ENCODE measurements around the gene ARHGAP45.

Gene ARHGAP45

DNA sequence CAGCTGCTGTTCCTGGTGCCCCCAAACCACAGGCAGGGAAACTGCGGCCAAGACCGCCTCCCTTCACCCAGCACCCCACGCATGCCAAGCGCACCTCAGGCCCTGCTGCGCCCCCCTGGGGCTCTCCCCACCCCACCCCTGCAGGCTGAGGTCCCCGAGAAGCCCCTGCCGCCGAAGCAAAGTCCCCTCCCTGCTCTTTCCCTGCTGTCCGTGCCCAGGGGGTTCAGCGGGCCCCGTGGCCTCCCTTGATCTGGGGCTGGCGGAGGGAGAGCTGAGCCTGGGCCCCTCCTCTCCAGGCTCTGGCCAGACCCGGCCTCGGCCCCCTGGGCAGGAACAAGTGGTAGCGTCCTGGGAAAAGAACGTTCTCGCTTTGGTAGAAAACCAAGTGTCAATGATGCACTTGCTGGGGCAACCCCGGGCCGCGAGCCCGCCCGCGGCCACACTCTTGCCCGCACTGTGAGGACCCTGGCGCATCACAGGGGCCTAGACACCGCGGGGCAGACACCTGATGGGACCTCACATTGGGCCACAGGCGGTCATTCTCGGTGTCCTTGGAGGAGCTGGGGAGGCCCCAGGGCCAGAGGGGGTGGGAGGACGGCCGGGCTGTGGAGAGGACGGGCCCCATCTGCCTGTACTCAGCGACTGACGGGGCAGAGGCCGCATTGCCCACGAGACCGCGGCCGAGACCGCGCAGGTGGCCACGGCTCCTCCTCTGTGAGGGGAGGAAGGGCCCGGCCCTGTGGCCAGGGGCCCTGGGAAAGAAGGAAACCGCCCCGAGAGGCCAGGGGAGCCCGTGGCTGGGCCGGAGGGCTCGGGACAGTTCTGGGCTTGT lies 65.8 kb downstream of the ARHGAP45 start:
- no peak for DNase-seq (ENCODE audit: low read depth in 2 of 2)

DNA sequence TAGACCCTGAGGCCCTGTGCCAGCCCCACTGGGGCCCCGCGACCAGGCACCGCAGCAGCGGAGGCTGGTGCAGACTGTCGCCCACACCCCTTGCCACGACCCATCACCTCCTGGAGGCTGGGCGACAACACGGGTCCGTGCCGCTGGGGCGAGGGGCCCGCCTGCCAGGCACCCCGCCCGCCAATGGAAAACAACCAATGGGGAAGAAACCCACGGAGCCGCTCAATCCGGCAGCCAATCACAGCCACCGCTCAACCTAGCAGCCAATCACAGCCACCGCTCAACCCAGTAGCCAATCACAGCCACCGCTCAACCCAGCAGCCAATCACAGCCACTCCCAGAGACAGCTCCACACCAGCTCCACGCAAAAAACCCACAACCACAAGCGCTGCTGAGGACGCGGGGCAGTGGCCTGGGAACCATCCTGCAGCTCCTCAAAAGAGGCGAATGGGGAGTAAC lies 66.5 kb downstream of the ARHGAP45 start:
- peak; percentile 46 to 51 for DNase-seq (ENCODE audit: low read depth in 2 of 2)

DNA sequence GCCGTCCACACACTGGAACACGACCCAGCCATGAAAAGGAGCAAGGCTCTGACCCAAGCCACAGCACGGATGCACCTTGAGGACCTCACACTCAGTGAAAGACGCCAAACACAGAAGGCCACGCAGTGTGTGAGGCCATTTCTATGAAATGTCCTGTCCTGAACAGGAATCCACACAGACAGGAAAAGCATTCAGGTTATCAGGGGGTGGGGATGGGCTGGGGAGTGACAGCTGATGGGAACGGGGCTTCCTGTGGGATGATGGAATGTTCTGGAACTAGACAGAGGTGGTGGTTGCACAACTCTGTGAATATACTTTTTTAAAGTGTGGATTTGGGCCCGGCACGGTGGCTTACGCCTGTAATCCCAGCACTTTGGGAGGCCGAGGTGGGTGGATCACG lies 67.5 kb downstream of the ARHGAP45 start:
- no peak for DNase-seq (ENCODE audit: low read depth in 2 of 2)

DNA sequence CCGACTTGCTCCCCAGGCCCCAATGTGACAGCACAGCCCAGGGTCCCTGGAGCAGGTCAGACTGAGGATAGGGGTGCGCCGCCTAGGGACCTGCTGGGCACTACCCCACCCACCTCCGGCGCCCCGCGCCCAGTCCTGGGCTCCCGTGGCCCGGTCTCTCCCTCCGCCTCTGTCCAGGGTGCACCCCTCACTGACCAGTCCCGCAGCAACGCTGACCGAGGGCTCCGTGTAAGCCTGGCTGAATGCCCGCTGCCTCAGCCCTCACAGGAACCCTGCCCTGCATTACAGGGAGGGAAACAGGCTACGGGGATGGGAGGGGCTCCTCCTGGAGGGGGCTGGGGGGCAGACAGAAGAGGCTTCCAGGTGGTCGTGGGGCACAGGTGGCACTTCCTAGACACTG lies 68.5 kb downstream of the ARHGAP45 start:
- DNase-seq (ENCODE audit: low read depth in 2 of 2) = no peak

GRCh38 chr19:1136201-1136600 lies 69.2 kb downstream of the ARHGAP45 start:
- no peak for DNase-seq (ENCODE audit: low read depth in 2 of 2)

Measured in stimulated activated CD8-positive, alpha-beta memory T cell treated with anti-CD3 and anti-CD28 coated beads, Interleukin-7, amount 100 ng/mL, for 1 hour (primary cell).